Smooth muscle cell (in vitro differentiated cells): ENCODE results near the gene RAX2. TPM values are rescaled to one million over a fixed set of nuclear protein-coding genes. Genes with fewer than 3 reads are reported as not detected.

ENCODE experiments used
- DNase-seq: peaks from one replicate; lab custom pipeline; 2025; ENCODE audit not compliant: unreplicated experiment; lab: John Stamatoyannopoulos, UW
- H2AFZ ChIP-seq: fragments of 200-600 bp; sonication (generic); 2 replicates; pipeline ENCODE4 v1.6.0; 2016; ENCODE audit warnings: antibody characterized with exemption, low read depth, mild to moderate bottlenecking
- H3F3A ChIP-seq: fragments of 200-600 bp; sonication (generic); 2 replicates; pipeline ENCODE4 v1.6.0; 2017; ENCODE audit warnings: antibody characterized with exemption, low read depth
- H3K27ac ChIP-seq: fragments of 200-600 bp; sonication (generic); 2 replicates; pipeline ENCODE4 v1.5.1; 2016; ENCODE audit warnings: low read depth, mild to moderate bottlenecking
- H3K27me3 ChIP-seq: fragments of 200-600 bp; sonication (generic); 2 replicates; pipeline ENCODE4 v1.6.1; 2016; ENCODE audit warnings: low read depth, mild to moderate bottlenecking
- H3K36me3 ChIP-seq: fragments of 200-600 bp; sonication (generic); 2 replicates; pipeline ENCODE4 v1.5.1; 2016; ENCODE audit warnings: low read depth
- H3K4me1 ChIP-seq: fragments of 200-600 bp; sonication (generic); 2 replicates; pipeline ENCODE4 v1.5.1; 2016; ENCODE audit warnings: low read depth
- H3K4me2 ChIP-seq: fragments of 200-600 bp; sonication (generic); 2 replicates; pipeline ENCODE4 v1.6.0; 2016; ENCODE audit warnings: mild to moderate bottlenecking
- H3K4me3 ChIP-seq: fragments of 200-600 bp; sonication (generic); 2 replicates; pipeline ENCODE4 v1.5.1; 2016; ENCODE audit warnings: mild to moderate bottlenecking
- H3K79me2 ChIP-seq: fragments of 200-600 bp; sonication (generic); 2 replicates; pipeline ENCODE4 v1.6.0; 2016; ENCODE audit warnings: low read depth, mild to moderate bottlenecking
- H3K9ac ChIP-seq: fragments of 200-600 bp; sonication (generic); 2 replicates; pipeline ENCODE4 v1.6.0; 2016; ENCODE audit warnings: low read depth
- H3K9me3 ChIP-seq: fragments of 200-600 bp; sonication (generic); replicated peaks from 2 replicates; pipeline ENCODE4 v1.5.1; 2016; ENCODE audit warnings: low read depth
- H4K20me1 ChIP-seq: fragments of 200-600 bp; sonication (generic); 2 replicates; pipeline ENCODE4 v1.6.0; 2016; ENCODE audit warnings: low read depth
- CTCF ChIP-seq: fragments of 200-600 bp; sonication (generic); IDR thresholded peaks from 2 replicates; pipeline ENCODE4 v1.5.1; 2017; ENCODE audit warnings: borderline replicate concordance, mild to moderate bottlenecking, antibody characterized with exemption; ENCODE audit not compliant: insufficient read depth, poor library complexity, severe bottlenecking
- WGBS: methylation state at CpG from one replicate; pipeline ENCODE4 v1.1.7; 2016; ENCODE audit warnings: low lambda C conversion rate; 5-methylcytosine and 5-hydroxymethylcytosine counted together
- polyA plus RNA-seq: library from polyadenylated mRNA; unstranded; fragments of >200 nt; fragmentation: Nextera tagmentation; extraction: Ambion mirVana; gene quantifications from 2 replicates; pipeline ENCODE4 v1.2.1, GENCODE V29; 2016
- total RNA-seq: library from RNA; depleted of rRNA; stranded (reverse); fragments of >200 nt; gene quantifications from 2 replicates; pipeline ENCODE4 v1.2.3, GENCODE V29; 2014

RAX2 gene
- total and polyA plus RNA-seq, 2 experiments from 2014 or later, result not detected

DNA sequence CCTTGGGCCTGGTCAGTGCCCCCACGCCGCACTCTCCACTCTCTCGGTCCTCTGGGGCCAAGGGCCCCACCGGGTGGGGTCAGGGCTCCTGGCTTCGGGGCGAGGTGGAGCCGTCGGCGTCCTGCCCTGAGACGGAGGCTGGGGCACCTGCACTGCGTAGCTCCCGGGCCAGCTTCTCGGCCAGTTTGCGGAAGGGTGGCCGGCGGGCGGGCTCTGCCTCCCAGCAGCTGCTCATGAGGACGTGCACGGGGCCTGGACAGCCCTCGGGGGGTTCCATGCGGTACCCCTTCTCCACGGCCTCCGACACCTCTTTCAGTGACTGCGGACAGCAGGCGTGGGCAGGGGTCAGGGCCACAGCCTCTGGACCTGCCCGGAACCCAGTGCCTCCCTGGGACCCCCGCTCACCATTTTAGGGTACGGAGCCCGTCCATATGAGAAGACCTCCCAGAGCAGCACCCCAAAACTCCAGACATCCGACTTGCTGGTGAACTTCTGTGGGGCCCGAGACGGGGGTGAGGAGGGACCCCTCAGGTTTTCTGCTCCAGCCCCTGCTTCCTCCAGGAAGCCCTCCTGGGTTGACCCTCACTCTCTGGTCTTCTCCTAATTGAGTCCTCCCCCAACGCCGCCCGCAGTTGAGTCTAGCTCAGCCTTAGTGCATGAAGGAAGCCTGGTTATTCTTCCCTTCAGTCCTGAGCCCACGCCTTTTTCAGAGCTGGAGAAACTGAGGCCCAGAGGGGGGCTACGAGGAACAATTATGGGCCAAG lies 6.3 kb upstream of the RAX2 start:
- H3K36me3 ChIP-seq, result no peaks in the 10 kb centered on the region
- H4K20me1 ChIP-seq, result no peaks in the 10 kb centered on the region
- H3K79me2 ChIP-seq, result no peaks in the 10 kb centered on the region
- no peak overlapping the region for H3K4me3 ChIP-seq
- H3K9me3 ChIP-seq, result peaks cover 8% of the 10 kb centered on the region
- H2AFZ ChIP-seq, result no peak overlapping the region
- no peak overlapping the region for H3K4me2 ChIP-seq
- no peaks in the 10 kb centered on the region for H3F3A ChIP-seq
- H3K27ac ChIP-seq, result no peak overlapping the region
- H3K4me1 ChIP-seq, result no peaks in the 10 kb centered on the region
- TF ChIP-seq CTCF, result no peak
- H3K9ac ChIP-seq, result no peak overlapping the region
- WGBS, result 88% methylated on average over 33 of the region's 37 CpGs
- no peak for DNase-seq
- no peaks in the 10 kb centered on the region for H3K27me3 ChIP-seq

- H3K9me3 ChIP-seq, result peaks cover 4% of the 10 kb centered on the region
- H2AFZ ChIP-seq, result no peak overlapping the region
- no peaks in the 10 kb centered on the region for H3F3A ChIP-seq
- no peaks in the 10 kb centered on the region for H3K79me2 ChIP-seq
- no peaks in the 10 kb centered on the region for H4K20me1 ChIP-seq
- 93% methylated on average over 1 of the region's 1 CpG for WGBS
- no peak for DNase-seq
- H3K9ac ChIP-seq, result no peak overlapping the region
- no peak overlapping the region for H3K4me3 ChIP-seq
- H3K4me1 ChIP-seq, result no peaks in the 10 kb centered on the region
- no peaks in the 10 kb centered on the region for H3K36me3 ChIP-seq
- H3K4me2 ChIP-seq, result no peak overlapping the region
- no peaks in the 10 kb centered on the region for H3K27me3 ChIP-seq
- H3K27ac ChIP-seq, result no peak overlapping the region
- no peak for TF ChIP-seq CTCF
These were observed 4.5 kb upstream of the RAX2 start for GRCh38 chr19:3776479-3777040.

GRCh38 chr19:3775831-3776230 lies 3.8 kb upstream of the RAX2 start:
- no peak overlapping the region for H3K27ac ChIP-seq
- H4K20me1 ChIP-seq, result no peaks in the 10 kb centered on the region
- H3K79me2 ChIP-seq, result no peaks in the 10 kb centered on the region
- no peaks in the 10 kb centered on the region for H3K4me1 ChIP-seq
- no peaks in the 10 kb centered on the region for H3K27me3 ChIP-seq
- H3K36me3 ChIP-seq, result no peaks in the 10 kb centered on the region
- no peak overlapping the region for H2AFZ ChIP-seq
- H3K4me3 ChIP-seq, result no peak overlapping the region
- no peak for TF ChIP-seq CTCF
- no peaks in the 10 kb centered on the region for H3K9me3 ChIP-seq
- WGBS, result 89% methylated on average over 5 of the region's 5 CpGs
- no peak overlapping the region for H3K4me2 ChIP-seq
- H3F3A ChIP-seq, result no peaks in the 10 kb centered on the region
- H3K9ac ChIP-seq, result no peak overlapping the region
- no peak for DNase-seq

DNA sequence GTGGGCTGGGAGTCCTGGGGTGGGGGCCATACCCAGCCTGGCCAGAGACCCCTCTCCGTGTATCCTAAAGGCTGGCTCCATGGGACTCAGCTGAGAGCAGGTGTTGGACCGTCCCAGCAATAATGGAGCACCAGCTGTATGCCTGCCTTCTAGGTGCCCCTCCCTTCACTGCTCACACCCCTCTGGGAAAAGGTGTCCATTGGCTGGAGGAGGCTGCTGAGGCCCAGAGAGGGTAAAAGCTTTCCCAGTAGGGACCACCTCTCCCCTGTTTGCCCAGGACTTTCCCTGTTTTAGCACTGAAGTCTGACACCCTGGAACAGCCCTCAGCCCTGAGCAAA lies 3.3 kb upstream of the RAX2 start:
- 85% methylated on average over 2 of the region's 2 CpGs for WGBS
- no peak for DNase-seq
- H3K27me3 ChIP-seq, result no peaks in the 10 kb centered on the region
- H3K9ac ChIP-seq, result no peak overlapping the region
- no peaks in the 10 kb centered on the region for H3K9me3 ChIP-seq
- H2AFZ ChIP-seq, result no peak overlapping the region
- TF ChIP-seq CTCF, result no peak
- H4K20me1 ChIP-seq, result no peaks in the 10 kb centered on the region
- H3K27ac ChIP-seq, result no peak overlapping the region
- no peaks in the 10 kb centered on the region for H3K36me3 ChIP-seq
- H3K4me1 ChIP-seq, result no peaks in the 10 kb centered on the region
- H3F3A ChIP-seq, result no peaks in the 10 kb centered on the region
- no peaks in the 10 kb centered on the region for H3K79me2 ChIP-seq
- H3K4me2 ChIP-seq, result no peak overlapping the region
- H3K4me3 ChIP-seq, result no peak overlapping the region
